Stimulated activated CD8-positive, alpha-beta memory T cell treated with anti-CD3 and anti-CD28 coated beads, Interleukin-12 subunit alpha, Interleukin-12 subunit beta, amount 100 ng/mL, for 1 hour (primary cell): ENCODE results near the gene TEX11.
"Not testable (repeated sequence)": the region's sequence is repeated elsewhere in the genome, so short reads cannot be mapped to it uniquely, and the experiment has no call there.

Experiments used
- DNase-seq: peaks from one replicate; pipeline ENCODE4 v3.0.0-alpha.2; 2020; ENCODE audit warnings: low read depth

Gene TEX11

GRCh38 chrX:70908541-70908940, at the start of gene TEX11:
Gene TEX11 (minus strand): TSS chrX:70908711. CDS start chrX:70907789, 922 bp downstream.
- DNase-seq = no peak

DNA sequence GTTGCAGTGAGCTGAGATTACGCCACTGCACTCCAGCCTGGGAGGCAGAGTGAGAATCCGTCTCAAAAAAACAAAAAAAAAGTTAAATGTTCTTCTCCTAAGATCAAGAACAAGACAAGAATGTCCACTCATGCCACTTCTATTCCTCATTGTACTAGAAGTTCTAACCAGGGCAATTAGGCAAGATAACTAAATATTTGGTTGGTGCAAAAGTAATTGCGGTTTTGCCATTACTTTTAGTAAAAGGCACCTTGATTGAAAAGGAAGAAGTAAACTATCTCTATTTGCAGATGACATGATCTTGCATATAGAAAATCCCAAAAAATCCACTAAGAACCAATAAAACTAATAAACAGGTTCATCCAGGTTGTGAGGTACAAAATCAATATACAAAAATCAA, 46.4 kb upstream of the TEX11 start:
- DNase-seq = no peak

DNA sequence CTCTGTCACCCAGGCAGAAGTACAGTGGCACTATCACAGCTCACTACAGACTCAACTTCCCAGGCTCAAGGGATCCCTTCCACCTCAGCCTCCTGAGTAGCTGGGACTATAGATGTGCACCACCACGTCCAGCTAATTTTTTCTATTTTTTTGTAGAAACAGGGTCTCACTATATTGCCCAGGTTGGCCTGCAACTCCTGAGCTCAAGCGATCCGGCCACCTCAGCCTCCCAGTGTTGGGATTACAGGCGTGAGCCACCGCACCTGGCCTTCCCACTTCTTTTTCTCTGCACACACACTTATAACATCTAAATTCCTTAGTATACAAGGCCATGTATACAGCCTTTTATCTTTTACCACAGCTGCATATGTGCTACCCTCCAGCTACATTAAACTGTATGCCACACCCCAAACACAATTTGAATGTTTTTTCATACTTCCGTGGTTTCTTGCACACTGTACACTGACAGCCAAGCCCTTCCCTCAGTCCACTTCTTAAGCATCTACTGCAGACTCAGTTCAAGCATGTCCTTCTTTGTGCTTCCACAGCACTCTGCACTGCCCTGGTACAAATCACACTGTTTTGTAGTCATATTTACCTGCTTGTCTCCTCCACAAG, 15.9 kb upstream of the TEX11 start:
- no peak for DNase-seq

DNA sequence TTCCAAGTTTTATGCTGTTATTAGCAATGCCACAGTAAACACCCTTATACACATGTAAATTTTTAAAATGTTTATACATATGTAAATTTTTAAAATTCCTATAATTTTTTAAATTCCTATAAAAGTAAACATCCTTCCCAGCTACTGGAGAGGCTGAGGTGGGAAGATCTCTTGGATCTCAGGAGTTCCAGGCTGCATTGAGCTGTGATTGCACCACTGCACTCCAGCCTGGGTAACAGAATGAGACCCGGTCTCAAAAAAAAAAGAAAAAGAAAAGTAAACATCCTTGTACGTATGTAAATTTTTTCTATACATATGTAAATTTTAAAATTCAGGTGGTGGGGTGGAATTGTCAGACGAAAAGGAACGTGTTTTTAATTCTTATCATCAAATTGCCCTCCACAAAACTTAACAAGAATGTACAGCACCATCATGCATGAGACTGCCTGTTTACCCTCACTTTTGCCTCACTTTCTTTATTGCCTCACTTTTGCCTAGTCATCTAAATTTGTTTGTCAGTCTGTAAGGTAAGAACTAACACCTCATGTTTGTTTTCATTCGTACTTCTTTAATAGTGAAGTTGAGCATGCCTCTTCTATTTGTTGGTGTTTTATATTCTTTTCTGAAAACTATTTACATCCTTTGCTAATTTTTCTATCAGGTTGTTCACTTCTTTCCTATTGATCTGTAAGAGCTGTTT, 14.4 kb upstream of the TEX11 start:
- no peak for DNase-seq

DNA sequence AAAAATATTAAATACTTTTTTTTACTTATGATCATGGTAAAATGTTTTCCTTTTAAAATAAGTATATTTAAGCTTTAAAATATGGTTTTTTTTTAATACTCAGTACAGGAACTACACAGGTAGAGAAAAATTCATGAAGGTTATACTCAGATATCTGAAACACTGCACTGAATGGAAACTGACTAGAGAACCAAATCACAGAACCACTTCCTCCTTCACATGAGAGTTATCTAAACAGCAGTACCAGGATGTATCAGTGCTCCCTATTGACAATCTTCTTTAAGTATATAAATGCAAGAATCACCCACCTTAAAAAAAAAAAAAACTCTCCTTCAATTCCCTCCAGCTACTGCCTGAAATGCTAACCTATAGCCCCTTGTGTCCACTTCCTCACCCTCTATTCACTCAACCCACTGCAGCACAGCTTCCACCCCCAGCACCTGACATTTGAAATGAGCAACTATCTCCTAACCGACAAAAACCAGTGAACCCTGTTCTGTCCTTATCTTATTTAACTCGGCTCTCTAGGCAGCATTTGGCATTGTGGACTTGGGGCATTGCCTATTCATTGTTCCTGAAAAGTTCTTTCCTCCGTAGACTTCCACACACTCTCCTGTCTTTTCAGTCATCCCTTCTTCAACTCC, 13.3 kb upstream of the TEX11 start:
- DNase-seq = no peak

- no peak for DNase-seq
Measured at GRCh38 chrX:70916754-70917153, 8.2 kb upstream of the TEX11 start.

GRCh38 chrX:70907900-70908299, 611 bp downstream of the TEX11 start:
- DNase-seq = no peak

DNA sequence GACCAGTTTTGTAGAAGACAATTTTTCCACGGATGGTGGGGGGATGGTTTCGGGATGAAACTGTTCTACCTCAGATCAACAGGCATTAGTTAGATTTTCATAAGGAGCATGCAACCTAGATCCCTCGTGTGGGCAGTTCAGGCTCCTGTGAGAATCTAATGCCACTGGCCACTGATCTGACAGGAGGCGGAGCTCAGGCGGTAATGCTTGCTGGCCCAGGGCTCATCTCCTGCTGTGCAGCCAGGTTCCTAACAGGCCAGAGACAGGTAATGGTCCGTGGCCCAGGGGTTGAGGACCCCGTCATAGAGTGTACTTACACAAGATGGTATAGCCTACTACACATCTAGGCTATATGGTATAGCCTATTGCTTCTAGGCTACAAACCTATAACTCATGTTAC, 7.0 kb downstream of the TEX11 start:
- DNase-seq = no peak

GRCh38 chrX:70890441-70890840, 18.1 kb downstream of the TEX11 start:
- not testable (repeated sequence) for DNase-seq

DNA sequence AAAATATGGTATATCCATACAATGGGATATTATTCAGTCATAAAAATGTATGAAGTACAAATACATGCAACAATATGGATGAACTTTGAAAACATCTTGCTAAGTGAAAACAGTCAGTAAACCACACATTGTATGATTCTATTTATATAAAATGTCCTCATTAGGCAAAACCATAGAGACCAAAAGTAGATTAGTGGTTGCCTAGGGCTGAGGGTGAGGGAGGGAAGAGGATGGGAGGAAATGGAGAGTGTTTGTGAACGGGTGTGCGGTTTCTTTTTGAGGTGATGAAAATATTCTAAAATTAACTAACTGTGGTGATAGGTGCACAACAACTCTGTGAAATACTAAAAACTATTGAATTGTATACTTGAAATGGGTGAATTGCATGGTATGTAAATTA, 29.6 kb downstream of the TEX11 start:
- DNase-seq = no peak

DNA sequence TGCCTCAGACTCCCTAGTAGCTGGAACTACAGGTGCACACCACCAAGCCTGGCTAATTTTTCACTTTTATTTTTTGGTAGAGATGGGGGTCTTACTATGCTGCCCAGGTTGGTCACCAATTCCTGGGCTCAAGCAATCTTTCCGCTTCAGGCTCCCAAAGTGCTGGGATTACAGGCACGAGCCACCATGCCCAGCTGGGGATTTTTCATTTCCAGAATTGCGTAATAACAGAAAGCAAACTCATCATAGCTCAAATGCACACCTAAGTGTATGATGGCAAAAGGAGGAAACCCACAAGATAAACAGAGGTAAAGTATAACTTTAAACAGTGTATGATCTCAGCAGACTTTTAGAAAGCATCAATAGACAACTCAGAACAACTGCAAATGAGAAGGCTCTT, 56.2 kb downstream of the TEX11 start:
- DNase-seq = no peak

GRCh38 chrX:70844081-70844480, 64.4 kb downstream of the TEX11 start:
- DNase-seq = not testable (repeated sequence)

DNA sequence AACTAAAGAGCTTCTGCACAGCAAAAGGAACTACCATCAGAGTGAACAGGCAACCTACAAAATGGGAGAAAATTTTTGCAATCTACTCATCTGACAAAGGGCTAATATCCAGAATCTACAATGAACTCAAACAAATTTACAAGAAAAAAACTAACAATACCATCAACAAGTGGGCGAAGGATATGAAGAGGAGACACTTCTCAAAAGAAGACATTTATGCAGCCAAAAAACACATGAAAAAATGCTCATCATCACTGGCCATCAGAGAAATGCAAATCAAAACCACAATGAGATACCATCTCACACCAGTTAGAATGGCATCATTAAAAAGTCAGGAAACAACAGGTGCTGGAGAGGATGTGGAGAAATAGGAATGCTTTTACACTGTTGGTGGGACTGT, 64.9 kb downstream of the TEX11 start:
- DNase-seq = not testable (repeated sequence)

- no peak for DNase-seq
Measured at GRCh38 chrX:70834589-70834988, 73.9 kb downstream of the TEX11 start.

GRCh38 chrX:70826715-70827114, 81.8 kb downstream of the TEX11 start:
- no peak for DNase-seq

DNA sequence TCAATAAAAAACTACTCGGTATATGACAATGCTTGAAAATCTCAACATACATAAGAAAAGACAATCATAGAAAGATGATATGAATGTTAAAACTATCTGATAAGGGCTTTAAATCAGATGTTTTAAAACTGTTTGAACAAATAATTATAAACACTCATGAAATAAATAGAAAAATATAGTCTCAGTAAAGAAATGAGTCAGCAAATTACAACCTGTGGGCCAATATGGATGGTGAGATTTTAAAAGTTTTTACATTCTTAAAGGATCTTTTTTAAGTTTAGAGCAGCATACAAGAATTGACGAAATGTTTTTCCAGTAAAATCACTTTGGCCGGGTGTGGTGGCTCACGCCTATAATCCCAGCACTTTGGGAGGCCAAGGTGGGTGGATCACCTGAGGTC, 83.1 kb downstream of the TEX11 start:
- no peak for DNase-seq

DNA sequence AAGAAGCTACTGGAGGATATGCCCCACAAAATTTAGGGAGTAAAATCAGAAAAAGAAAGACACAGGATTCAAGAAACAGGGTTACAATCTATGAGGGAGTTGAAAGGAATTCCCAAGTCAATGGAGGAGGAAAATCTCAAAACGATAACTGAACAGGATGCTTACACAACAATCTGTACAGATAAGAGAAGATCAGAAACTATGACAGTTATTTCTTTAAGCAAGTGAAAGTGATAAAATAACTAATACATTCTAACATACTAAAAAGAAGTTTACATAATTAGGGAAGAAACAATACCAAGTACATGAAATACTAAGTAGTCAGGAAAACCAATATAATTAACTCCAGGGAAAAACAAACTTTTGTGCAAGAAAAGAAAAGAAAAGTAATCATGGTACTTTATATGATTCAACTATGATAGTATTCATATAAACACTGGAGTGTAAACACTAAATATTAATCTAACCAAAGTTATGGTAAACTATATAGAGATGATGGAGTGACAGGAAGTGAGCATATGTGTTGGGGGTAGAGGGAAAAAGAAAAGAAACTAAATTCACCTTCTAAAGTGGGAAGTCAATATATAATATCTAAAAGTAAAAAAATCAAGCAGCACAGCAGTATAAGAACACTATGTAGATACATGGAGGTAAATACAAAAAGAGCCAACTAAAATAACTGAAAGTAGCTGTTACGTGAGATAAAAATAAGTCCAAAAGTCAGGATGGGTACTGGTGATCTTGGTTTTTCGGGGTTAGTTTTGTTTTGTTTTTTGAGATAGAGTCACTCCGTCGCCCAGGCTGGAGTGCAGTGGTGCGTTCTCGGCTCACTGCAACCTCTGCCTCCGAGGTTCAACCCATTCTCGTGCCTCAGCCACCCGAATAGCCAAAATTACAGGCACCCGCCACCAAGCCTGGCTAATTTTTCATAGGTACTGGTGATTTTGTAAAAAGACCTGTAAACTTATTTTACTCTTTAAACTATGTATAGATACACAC, 99.3 kb downstream of the TEX11 start:
- no peak for DNase-seq

DNA sequence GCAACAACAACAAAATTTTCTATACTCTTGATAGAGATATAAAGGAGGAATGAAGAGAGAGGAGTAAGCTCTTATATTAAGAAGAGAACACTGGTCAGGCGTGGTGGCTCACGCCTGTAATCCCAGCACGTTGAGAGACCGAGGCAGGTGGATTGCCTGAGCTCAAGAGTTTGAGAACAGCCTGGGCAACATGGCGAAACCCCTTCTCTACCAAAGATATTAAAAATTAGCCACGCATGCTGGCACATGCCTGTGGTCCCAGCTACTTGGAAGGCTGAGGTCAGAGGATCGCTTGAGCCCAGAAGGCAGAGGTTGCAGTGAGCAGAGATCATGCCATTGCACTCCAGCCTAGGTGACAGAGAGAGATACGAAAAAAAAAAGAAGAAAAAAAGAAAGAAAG, 102.4 kb downstream of the TEX11 start:
- DNase-seq = no peak

GRCh38 chrX:70796742-70797141, 111.8 kb downstream of the TEX11 start:
- DNase-seq = not testable (repeated sequence)

- DNase-seq = no peak
Measured at GRCh38 chrX:70774223-70774622, 134.3 kb downstream of the TEX11 start.

- DNase-seq = no peak
Measured at GRCh38 chrX:70769659-70770227, 138.8 kb downstream of the TEX11 start.

- DNase-seq = no peak
Measured at GRCh38 chrX:70762285-70762684, 146.2 kb downstream of the TEX11 start.
